ENCODE results near the gene PHRF1.

PHRF1 gene

GRCh38 chr11:556662-557256 is 19.5 kb upstream of the PHRF1 start:
- TF ChIP-seq CTCF (IDR thresholded peaks at IDR 0.05; ENCODE audit: low read depth, low read length), result no peak
- H3K4me3 ChIP-seq (ENCODE audit: low read depth, low read length), result no peak overlapping the region

- H3K4me3 ChIP-seq (ENCODE audit: low read depth, low read length), result no peak overlapping the region
- no peak for TF ChIP-seq CTCF (IDR thresholded peaks at IDR 0.05; ENCODE audit: low read depth, low read length)
Measured at GRCh38 chr11:557328-558132, 18.7 kb upstream of the PHRF1 start.

GRCh38 chr11:558503-558902 is 17.8 kb upstream of the PHRF1 start:
- no peak for TF ChIP-seq CTCF (IDR thresholded peaks at IDR 0.05; ENCODE audit: low read depth, low read length)
- no peak overlapping the region for H3K4me3 ChIP-seq (ENCODE audit: low read depth, low read length)

GRCh38 chr11:559020-559620 is 17.1 kb upstream of the PHRF1 start:
- H3K4me3 ChIP-seq (ENCODE audit: low read depth, low read length), result no peak overlapping the region
- TF ChIP-seq CTCF (IDR thresholded peaks at IDR 0.05; ENCODE audit: low read depth, low read length), result no peak

- peak overlapping the region; percentile 60 for H3K4me3 ChIP-seq (ENCODE audit: low read depth, low read length)
- TF ChIP-seq CTCF (IDR thresholded peaks at IDR 0.05; ENCODE audit: low read depth, low read length), result no peak
Measured at GRCh38 chr11:559712-560304, 16.5 kb upstream of the PHRF1 start.

GRCh38 chr11:560305-561147 is 15.7 kb upstream of the PHRF1 start, which contains the start of the genes LMNTD2 and RASSF7:
LMNTD2 (minus strand) TSS chr11:560738; CDS start chr11:560716, 22 bp downstream.
RASSF7 (plus strand) TSS chr11:560970; CDS start chr11:561769, 799 bp downstream.
- no peak for TF ChIP-seq CTCF (IDR thresholded peaks at IDR 0.05; ENCODE audit: low read depth, low read length)
- H3K4me3 ChIP-seq (ENCODE audit: low read depth, low read length), result peak within 1 kb of the TSS; percentile 65

All from WI38 (cell line).